Activated CD4-positive, alpha-beta T cell treated with anti-CD3 and anti-CD28 coated beads for 36 hours (primary cell): Measurements from ENCODE around the gene ZBTB8OS. TPM values are rescaled to one million over a fixed set of nuclear protein-coding genes. Genes with fewer than 3 reads are reported as not detected.
"Not testable (repeated sequence)": the region's sequence is repeated elsewhere in the genome, so short reads cannot be mapped to it uniquely, and the experiment has no call there.

ENCODE experiments used
- ATAC-seq: fragments of 200-7000 bp; cut with Tn5 transposase; one replicate; pipeline ENCODE4 v1.10.0; 2021; ENCODE audit warnings: mild to moderate bottlenecking, moderate library complexity
- CTCF ChIA-PET: fragments of 350-600 bp; sonication (Branson Sonifier 250); formaldehyde crosslinking; loops from one replicate; lab custom pipeline; 2021; ENCODE audit warnings: antibody characterized with exemption; lab: Charles Lee
- POLR2A ChIA-PET: fragments of 350-600 bp; sonication (Branson Sonifier 250); formaldehyde crosslinking; loops from one replicate; lab custom pipeline; 2021; ENCODE audit warnings: antibody characterized with exemption, inconsistent platforms; lab: Charles Lee
- DNase-seq: peaks from one replicate; pipeline ENCODE4 v3.0.0-alpha.2; 2020
- H3K27ac Mint-ChIP-seq: one replicate; pipeline ENCODE4 v1.8.0; 2021; ENCODE audit warnings: mixed read lengths
- H3K27me3 Mint-ChIP-seq: one replicate; pipeline ENCODE4 v1.8.0; 2021; ENCODE audit warnings: mixed read lengths
- H3K36me3 Mint-ChIP-seq: one replicate; pipeline ENCODE4 v1.8.0; 2021; ENCODE audit warnings: low read depth, mixed read lengths
- H3K4me1 Mint-ChIP-seq: one replicate; pipeline ENCODE4 v1.8.0; 2021; ENCODE audit warnings: mixed read lengths
- H3K4me3 Mint-ChIP-seq: one replicate; pipeline ENCODE4 v1.8.0; 2021; ENCODE audit warnings: mild to moderate bottlenecking, moderate library complexity, mixed read lengths
- H3K9me3 Mint-ChIP-seq: one replicate; pipeline ENCODE4 v1.8.0; 2021; ENCODE audit warnings: low read depth, mixed read lengths
- intact Hi-C, 2 experiments: fragments of 100-400 bp; cut with DNase I in 1 of 2; cut with micrococcal nuclease in 1 of 2; formaldehyde crosslinking; loops; one replicate each; pipeline versions ENCODE4 v1.14.2 to v1.15.1; 2022 to 2024; cut with DNase I, micrococcal nuclease
- total RNA-seq, 2 experiments: library from RNA; stranded (reverse); gene quantifications; one replicate each; pipeline ENCODE4 v1.2.3, GENCODE V29; 2021

The ZBTB8OS gene
- 10 to 100 TPM; 61.2 to 63.5 TPM for total RNA-seq

DNA sequence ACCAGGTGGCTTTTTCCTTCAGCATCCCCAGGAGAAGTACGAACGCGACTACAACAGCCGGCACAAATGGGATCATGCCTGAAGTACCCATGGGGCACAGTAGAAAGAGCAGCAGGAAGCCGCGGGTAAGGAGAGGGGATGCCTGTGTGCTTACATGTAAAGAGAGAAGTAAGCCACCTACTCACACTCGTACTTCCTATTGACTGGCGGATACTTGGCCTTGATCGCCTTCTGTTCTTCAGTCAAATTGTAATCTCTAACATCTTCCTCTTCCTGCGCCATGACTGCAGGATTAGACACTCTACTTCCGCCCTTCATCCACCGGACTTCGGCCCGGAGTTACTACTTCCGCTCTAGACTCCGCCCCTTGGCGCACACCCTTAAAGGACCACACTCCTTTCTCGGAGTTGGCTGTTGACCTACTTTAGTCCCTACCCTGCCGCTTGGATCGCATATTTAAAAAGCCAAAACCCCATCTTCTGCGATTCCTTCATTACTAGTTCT, at the start of gene ZBTB8OS:
Gene ZBTB8OS, minus strand, starts transcription at position 303 of the 504 bp plus-strand sequence. Its CDS starts 21 bp downstream, at position 282.
- DNase-seq (peak; percentile 91), ATAC-seq (peak; percentile 80)
- intact Hi-C loops = loop anchor here (1.0 to 10.0 kb wide), 13 partner anchors 27 to 1005 kb away; partner anchors contain the start of genes BSDC1 (in 1 of the 2), EIF3I (in 1 of the 2), KHDRBS1 (in 1 of the 2) and KPNA6 (in 1 of the 2)
- POLR2A ChIA-PET = interaction anchor here (0.5 to 1.1 kb wide), 7 partner anchors 26 to 576 kb away, joined by 3 to 4 read pairs (median 3); partner anchors contain the start of gene BSDC1
- no peaks in the 10 kb centered on the region for H3K9me3 Mint-ChIP-seq
- peaks cover 42% of the 10 kb centered on the region for H3K36me3 Mint-ChIP-seq
- H3K4me1 Mint-ChIP-seq = peaks cover 45% of the 10 kb centered on the region
- H3K27me3 Mint-ChIP-seq = no peaks in the 10 kb centered on the region
- peak within 1 kb of the TSS; percentile 90 for H3K4me3 Mint-ChIP-seq
- CTCF ChIA-PET = interaction anchor here (0.8 to 2.1 kb wide), 4 partner anchors 10 to 132 kb away, joined by 3 to 15 read pairs (median 3); no protein-coding TSS in a partner anchor
- peak within 1 kb of the TSS; percentile 99 for H3K27ac Mint-ChIP-seq

- ATAC-seq, H3K4me3 Mint-ChIP-seq: not testable (repeated sequence)
- CTCF ChIA-PET = interaction anchor here (5.4 kb wide), 1 partner anchor 15 kb away, joined by 22 read pairs; no protein-coding TSS in a partner anchor
Observed at GRCh38 chr1:32696996-32697395, 46.6 kb upstream of the ZBTB8OS start.

DNA sequence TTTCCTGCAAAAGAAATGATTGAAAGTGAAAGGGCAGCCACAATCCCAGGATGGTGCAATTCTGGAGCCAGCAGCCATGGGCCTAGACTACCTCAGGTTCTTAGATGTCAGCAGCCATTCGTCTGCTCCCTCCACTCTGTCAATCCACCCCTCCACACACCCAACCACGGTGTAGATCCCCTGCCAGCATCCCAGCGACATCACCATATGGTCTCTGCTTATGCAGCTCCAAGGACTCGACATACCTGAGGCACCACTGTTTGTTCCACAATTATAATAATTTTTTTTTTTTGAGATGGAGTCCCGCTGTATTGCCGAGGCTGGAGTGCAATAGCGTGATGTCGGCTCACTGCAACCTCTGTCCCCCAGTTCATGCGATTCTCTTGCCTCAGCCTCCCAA, 45.7 kb upstream of the ZBTB8OS start:
- no peak for DNase-seq
- Mint-ChIP-seq H3K27me3 (peaks cover under 1% of the 10 kb centered on the region), H3K9me3 (no peaks in the 10 kb centered on the region), H3K4me3 (no peak overlapping the region), H3K27ac (no peak overlapping the region), H3K36me3 (no peaks in the 10 kb centered on the region), H3K4me1 (no peaks in the 10 kb centered on the region)
- POLR2A ChIA-PET = no interaction called here
- no peak for ATAC-seq
- CTCF ChIA-PET = interaction anchor here (0.6 kb wide), 1 partner anchor 19 kb away, joined by 5 read pairs; no protein-coding TSS in a partner anchor
- intact Hi-C loops = no loop called here

More at GRCh38 chr1:32696996-32697395, 46.6 kb upstream of the ZBTB8OS start:
- DNase-seq, H3K4me1 Mint-ChIP-seq, intact Hi-C loops, H3K27ac Mint-ChIP-seq, H3K27me3 Mint-ChIP-seq, H3K9me3 Mint-ChIP-seq, H3K36me3 Mint-ChIP-seq, POLR2A ChIA-PET: not testable (repeated sequence)

GRCh38 chr1:32695098-32695904, 45.0 kb upstream of the ZBTB8OS start:
- H3K4me3 Mint-ChIP-seq = no peak overlapping the region
- H3K4me1 Mint-ChIP-seq = no peaks in the 10 kb centered on the region
- POLR2A ChIA-PET = no interaction called here
- H3K27ac Mint-ChIP-seq = no peak overlapping the region
- intact Hi-C loops = no loop called here
- no peak for ATAC-seq
- CTCF ChIA-PET = interaction anchor here (0.7 to 2.0 kb wide), 2 partner anchors 17 to 490 kb away, joined by 3 to 5 read pairs; partner anchors contain the start of gene IQCC
- no peaks in the 10 kb centered on the region for H3K36me3 Mint-ChIP-seq
- H3K27me3 Mint-ChIP-seq = no peaks in the 10 kb centered on the region
- H3K9me3 Mint-ChIP-seq = no peaks in the 10 kb centered on the region
- no peak for DNase-seq

GRCh38 chr1:32693455-32694174, 43.3 kb upstream of the ZBTB8OS start:
- Mint-ChIP-seq H3K4me3 (no peak overlapping the region), H3K27ac (no peak overlapping the region), H3K36me3 (no peaks in the 10 kb centered on the region), H3K27me3 (no peaks in the 10 kb centered on the region), H3K4me1 (no peaks in the 10 kb centered on the region), H3K9me3 (no peaks in the 10 kb centered on the region)
- DNase-seq (no peak), ATAC-seq (no peak)
- CTCF ChIA-PET = interaction anchor here (1.5 to 2.0 kb wide), 2 partner anchors 13 to 18 kb away, joined by 3 to 5 read pairs; no protein-coding TSS in a partner anchor
- intact Hi-C loops = no loop called here
- POLR2A ChIA-PET = no interaction called here

- Mint-ChIP-seq H3K27me3 (no peaks in the 10 kb centered on the region), H3K27ac (no peak overlapping the region), H3K4me3 (no peak overlapping the region), H3K9me3 (no peaks in the 10 kb centered on the region), H3K36me3 (peaks cover 41% of the 10 kb centered on the region), H3K4me1 (peaks cover 9% of the 10 kb centered on the region)
- DNase-seq (no peak), ATAC-seq (no peak)
- CTCF ChIA-PET = no interaction called here
- POLR2A ChIA-PET = no interaction called here
- intact Hi-C loops = loop anchor here in 1 of 2 experiments (10.0 kb wide), 1 partner anchor 162 kb away; no protein-coding TSS in a partner anchor
Observed at GRCh38 chr1:32686387-32686786, 36.0 kb upstream of the ZBTB8OS start.

DNA sequence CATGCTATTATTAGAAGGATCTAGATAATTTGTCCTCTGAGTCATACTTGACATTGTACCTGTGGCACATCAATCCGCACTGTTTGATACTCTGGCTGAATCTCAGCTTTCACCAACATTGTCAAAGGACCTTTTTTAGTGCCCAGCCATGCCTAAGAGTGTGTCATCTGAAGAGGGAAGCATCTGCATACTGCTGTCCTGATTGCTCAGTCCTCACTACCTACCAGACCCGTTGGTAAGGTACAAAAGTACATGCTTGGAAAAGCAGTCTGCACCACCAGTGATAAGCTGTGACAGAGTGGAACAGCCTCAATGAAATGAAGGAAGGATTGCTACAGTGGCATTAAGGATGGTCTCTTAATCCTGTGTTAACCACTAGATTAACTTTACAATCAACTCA, 35.1 kb upstream of the ZBTB8OS start:
- intact Hi-C loops = loop anchor here in 1 of 2 experiments (10.0 kb wide), 1 partner anchor 161 kb away; no protein-coding TSS in a partner anchor
- no peaks in the 10 kb centered on the region for H3K27me3 Mint-ChIP-seq
- peaks cover 50% of the 10 kb centered on the region for H3K36me3 Mint-ChIP-seq
- POLR2A ChIA-PET = no interaction called here
- no peaks in the 10 kb centered on the region for H3K9me3 Mint-ChIP-seq
- peaks cover 9% of the 10 kb centered on the region for H3K4me1 Mint-ChIP-seq
- no peak for ATAC-seq
- no peak for DNase-seq
- no peak overlapping the region for H3K4me3 Mint-ChIP-seq
- CTCF ChIA-PET = interaction anchor here (1.1 kb wide), 1 partner anchor 44 kb away, joined by 4 read pairs; no protein-coding TSS in a partner anchor
- no peak overlapping the region for H3K27ac Mint-ChIP-seq

DNA sequence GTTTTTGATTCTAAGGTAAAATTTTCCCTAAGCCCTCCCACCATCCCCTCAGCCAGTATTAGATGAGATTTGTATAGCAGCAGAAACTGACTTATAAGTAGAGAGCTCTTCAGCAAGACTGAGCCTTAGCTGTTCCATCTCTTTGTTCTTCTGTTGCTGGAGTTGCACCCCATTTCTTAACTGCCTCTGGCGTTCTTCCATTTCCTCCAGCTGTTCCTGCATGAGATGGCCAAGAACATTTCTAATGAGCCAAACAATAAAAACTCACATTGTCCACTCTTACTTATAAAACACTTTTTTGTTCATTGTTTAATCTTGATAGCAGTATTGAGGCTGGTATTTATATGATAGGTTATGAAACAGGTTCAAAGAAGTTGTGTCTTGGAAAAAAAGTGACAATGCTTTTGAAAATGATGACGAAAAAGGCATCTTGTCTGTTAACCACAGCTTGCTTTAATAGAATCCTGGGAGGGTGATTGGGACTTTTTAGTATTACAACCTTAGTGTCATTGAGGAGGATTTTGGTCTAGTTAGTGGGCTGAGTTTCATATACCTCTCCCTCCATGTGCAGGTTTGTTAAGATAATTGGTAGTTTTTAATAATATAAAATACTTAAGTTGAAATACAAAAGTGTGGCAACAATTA, 33.9 kb upstream of the ZBTB8OS start:
- Mint-ChIP-seq H3K27ac (peak overlapping the region; percentile 82), H3K36me3 (peaks cover 59% of the 10 kb centered on the region), H3K9me3 (no peaks in the 10 kb centered on the region), H3K27me3 (no peaks in the 10 kb centered on the region), H3K4me3 (no peak overlapping the region), H3K4me1 (peaks cover 13% of the 10 kb centered on the region)
- POLR2A ChIA-PET = no interaction called here
- no peak for DNase-seq
- intact Hi-C loops = loop anchor here in 1 of 2 experiments (10.0 kb wide), 1 partner anchor 159 kb away; no protein-coding TSS in a partner anchor
- peak; percentile 34 for ATAC-seq
- CTCF ChIA-PET = interaction anchor here (0.7 to 1.1 kb wide), 2 partner anchors 45 to 164 kb away, joined by 3 to 4 read pairs; no protein-coding TSS in a partner anchor

DNA sequence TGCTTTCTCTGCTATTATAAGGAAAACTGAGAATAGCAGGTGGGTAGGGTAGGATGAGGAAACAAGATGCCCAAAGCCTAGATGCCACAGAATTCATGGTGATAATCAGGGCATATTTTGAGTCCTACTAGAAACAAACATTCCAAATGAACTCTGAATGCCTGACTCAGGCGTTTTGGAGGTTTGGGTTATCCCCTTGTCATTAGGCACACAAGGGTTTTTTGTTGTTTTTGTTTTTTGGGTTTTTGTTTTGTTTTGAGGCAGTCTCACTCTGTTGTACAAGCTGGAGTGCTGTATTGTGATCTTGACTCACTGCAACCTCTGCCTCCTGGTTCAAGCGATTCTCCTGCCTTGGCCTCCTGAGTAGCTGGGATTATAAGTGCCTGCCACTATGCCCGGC, 33.0 kb upstream of the ZBTB8OS start:
- peaks cover 13% of the 10 kb centered on the region for H3K4me1 Mint-ChIP-seq
- ATAC-seq (peak; percentile 37), DNase-seq (no peak)
- intact Hi-C loops = loop anchor here in 1 of 2 experiments (10.0 kb wide), 1 partner anchor 159 kb away; no protein-coding TSS in a partner anchor
- no peak overlapping the region for H3K4me3 Mint-ChIP-seq
- no peaks in the 10 kb centered on the region for H3K9me3 Mint-ChIP-seq
- H3K27ac Mint-ChIP-seq = peak overlapping the region; percentile 82
- H3K36me3 Mint-ChIP-seq = peaks cover 61% of the 10 kb centered on the region
- ChIA-PET CTCF (no interaction called here), POLR2A (no interaction called here)
- no peaks in the 10 kb centered on the region for H3K27me3 Mint-ChIP-seq

DNA sequence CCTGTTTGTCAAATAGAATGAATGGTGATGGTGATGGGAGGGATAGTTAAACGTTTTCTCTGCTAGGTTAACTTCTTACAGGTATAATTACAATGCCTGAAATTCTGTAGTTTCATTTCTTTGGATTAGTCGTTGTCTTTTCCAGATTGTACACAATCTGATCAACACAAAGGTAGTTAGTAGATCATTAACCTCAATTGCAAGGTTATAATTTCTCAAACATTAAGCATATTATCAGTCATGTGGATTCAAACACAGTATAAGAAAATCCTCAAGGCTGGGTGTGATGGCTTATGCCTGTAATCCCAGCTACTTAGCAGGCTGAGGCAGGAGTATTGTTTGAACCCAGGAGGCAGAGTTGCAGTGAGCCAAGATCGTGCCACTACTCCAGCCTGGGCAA, 31.6 kb upstream of the ZBTB8OS start:
- peaks cover 66% of the 10 kb centered on the region for H3K36me3 Mint-ChIP-seq
- CTCF ChIA-PET = no interaction called here

More for the DNA sequence above, 31.6 kb upstream of the ZBTB8OS start:
- POLR2A ChIA-PET = no interaction called here
- no peak for ATAC-seq
- DNase-seq = no peak
- H3K27me3 Mint-ChIP-seq = no peaks in the 10 kb centered on the region
- no peak overlapping the region for H3K27ac Mint-ChIP-seq
- H3K4me3 Mint-ChIP-seq = no peak overlapping the region
- H3K9me3 Mint-ChIP-seq = no peaks in the 10 kb centered on the region
- intact Hi-C loops = loop anchor here in 1 of 2 experiments (10.0 kb wide), 1 partner anchor 157 kb away; no protein-coding TSS in a partner anchor
- peaks cover 13% of the 10 kb centered on the region for H3K4me1 Mint-ChIP-seq
